Measurements from ENCODE around the gene STARD5.
"Not testable (repeated sequence)": the region's sequence is repeated elsewhere in the genome, so short reads cannot be mapped to it uniquely, and the experiment has no call there.

STARD5 gene

DNA sequence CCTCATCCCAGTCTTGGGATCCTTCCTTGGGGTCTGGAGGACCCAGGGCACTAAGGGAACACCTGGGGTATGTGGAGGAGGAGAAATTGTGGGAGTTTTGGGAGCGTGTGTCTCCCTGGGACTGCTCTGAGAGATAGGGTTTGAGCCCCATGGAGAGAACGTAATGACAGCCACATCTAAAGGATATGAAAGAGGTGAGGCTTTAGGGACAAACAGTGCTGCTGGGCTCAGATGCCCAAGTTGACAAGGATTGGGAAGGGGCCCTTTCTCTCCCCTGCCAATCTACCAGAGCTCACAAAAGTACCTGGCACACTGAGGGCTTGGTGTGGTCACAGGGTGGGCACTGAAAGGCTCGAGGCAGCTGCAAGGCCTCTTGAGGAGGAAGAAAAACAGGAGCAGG, 13.3 kb upstream of the STARD5 start:
- DNase-seq: no peak

DNA sequence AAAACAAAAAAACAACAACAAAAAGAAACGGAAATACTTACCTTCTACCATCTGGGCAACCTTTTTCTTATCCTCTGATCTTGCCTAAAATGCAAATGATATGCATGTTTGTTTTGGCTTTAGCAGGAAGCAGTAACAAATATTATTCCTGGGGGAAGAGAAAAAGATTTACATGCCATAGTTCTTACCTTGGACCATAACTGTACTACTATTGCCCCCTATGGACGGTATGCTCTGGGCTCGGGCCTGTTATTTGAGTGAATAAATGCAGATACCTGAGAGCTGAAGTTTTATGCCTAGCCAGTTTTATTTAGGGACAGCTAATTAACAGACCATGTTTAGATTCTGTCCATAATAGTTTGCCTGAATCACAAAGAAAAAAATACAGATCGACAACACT, 12.6 kb upstream of the STARD5 start:
- DNase-seq: peak; percentile 67 to 69

DNA sequence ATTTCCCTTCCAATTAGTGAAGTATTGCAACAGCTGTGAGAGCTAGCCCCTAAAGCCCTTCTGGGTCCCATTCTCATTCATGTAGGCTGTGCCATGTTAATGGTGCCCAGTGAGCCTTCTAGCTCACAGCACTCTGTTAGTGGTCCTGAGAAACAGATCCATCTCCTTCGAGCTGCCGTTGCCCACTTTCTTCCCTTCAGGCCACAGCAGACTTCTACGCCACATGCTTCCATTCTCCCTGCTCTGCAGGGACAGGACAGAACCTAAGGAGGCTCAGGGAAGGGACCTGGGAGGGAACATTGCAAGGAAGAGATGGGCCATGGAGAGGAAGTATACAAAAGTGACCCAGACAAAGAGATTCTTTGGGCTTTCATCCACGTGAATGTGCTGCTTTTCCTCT, 11.7 kb upstream of the STARD5 start:
- no peak for DNase-seq

DNA sequence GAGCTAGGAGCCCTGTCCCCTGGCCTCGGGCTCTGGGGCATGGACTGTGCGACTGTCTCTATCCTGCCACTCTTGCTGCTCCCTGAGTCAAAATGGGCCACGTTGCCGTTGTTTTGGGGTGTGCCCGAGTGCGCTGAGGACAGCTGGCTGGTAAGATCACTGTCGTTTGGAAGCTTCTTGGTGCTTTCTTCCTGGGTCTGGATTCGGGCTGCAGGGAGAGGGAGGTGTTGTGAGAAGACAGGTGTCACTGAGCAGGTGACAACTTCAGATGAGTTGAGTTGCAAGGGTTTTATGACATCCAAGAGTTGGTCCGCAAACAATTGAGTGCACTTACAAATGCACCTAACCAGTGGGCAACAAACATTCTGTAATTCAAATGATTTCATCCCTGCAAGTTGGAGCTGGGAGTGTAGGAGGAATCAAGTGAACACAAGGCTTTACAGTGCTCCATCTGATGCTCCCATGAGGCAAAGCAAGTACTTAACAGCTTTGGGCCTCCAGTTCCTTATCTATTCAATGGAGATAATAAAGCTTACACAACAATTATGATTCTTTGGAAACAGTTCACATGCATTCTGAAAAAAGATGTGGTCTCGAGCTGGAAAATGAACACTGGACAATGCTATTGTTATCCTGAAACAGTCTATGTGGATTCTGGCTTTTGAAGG, 11.0 kb upstream of the STARD5 start:
- no peak for DNase-seq

DNA sequence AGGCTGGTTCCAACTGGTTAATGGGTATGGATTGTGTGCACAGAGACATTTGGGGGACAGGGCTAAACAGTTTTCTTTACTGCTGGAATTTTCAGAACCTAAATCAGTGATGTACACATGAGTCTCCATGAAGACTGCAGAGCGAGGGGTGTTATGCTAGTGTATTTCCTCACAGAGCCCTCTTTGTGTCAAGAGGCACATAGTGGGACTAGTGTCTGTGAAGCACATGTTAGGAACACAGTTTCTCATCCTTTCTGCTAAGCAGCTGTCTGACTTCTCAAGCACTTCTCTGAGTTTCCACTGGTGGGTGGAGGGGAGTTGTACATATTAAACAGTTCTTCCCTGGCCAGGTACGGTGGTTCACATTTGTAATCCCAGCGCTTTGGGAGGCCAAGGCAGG, 9.4 kb upstream of the STARD5 start:
- DNase-seq: no peak

DNA sequence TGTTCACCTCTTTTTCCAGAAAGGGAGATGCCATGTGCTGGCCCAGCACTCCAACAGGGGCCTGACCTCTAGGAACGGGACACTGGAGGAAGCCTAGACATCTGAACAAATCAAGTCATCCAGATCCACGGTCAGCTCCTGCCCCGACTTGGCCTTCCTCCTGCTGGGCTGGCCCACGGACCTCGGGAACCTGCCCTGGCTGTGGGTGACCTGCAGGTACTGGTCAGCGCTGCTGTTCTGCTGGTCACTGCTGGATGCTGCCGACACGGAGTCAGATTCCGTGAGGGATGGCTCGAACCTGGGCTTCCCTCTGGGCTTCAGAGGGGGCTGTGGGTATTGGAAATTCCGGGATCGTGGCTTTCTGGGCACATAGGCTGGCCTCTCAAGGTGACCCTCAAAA, 8.4 kb upstream of the STARD5 start:
- DNase-seq: no peak

DNA sequence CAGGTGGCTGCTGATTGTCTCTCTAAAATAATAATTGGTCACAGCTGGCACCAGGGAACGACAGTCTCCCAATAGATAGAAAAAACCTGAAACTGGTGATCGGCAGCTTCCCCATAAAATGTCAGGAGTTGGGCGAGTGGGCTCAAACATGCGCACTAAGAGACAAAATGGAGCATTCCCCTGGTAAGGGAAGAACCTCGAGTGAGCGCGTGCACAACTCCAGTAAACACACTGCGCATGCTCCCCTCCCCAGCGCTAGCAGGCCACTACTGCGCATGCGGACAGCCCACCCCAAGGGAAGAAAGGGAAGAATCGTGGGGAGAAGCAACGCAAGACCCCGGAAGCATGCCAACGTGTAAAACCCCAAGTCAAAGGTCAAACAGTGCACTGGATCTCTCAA, 7.7 kb upstream of the STARD5 start:
- no peak for DNase-seq

DNA sequence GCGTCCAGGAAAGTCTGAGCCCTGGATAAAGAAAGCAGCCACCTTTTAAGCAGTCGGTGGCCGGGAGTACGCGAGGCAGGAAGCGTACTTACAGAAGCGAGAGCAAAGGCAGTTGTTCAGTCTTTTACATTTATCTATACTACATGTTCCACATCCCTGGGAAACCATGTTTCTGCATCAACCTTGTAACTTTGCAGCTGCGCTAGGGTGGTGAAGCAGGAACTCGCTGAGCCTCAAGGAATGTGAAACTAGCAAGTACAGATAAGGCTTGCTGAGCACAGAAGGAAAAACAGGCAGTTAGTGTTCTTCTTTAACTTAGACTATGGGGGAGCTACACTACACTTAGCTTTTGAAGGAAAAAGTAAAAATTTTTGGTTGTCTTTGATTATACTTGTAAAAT, 7.2 kb upstream of the STARD5 start:
- DNase-seq: not testable (repeated sequence)

DNA sequence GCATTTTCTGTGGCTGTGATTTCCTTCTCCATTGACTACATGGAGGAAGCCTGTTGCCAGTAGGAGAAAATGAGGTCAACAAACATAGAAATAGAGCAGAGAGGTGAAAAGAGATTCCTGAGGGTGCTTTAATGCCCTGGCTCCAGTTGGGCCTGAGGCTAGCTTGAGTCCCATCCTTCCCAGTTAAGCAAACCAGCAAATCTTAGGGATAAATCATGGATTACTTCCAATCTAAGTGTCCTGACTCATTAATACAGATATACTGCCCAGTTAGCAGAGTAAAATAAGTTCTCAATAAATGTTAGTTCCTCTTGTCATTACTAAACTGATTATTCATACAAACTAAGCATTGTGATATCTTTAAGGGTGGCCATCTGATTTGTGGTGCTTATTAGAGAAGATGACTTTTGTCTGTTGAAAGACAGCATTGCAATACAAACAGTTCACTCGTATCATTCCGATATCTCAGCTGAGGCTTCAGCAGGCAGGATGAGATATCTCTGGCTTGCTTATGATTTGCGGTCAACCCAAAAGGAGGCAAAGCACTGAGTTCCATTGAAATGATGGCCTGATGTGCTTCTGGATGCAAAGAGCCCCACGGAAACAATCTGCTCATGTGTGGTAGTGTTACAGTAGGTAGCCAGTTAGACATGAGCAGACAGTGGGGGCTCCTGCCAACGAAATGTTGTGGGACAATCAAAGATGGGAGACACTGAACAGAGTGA, 6.6 kb upstream of the STARD5 start:
- DNase-seq: no peak

DNA sequence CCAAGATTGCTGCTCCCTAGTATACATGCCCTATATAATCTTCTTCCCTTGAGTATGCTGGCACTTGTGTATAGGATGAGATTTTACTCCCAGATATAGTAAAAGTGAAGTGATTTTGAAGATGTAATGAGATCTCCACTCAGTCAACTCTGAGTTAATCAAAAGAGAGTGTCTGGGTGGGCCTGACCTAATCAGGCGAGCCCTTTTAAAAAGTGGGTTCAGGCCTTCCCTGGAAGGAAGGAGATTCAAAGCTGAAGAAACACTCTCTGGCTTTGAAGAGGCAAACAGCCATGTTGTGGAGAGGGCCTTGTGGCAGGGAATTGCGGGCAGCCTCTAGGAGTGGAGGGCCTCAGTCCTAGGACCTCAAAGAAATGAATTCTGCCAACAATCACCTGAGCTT, 5.5 kb upstream of the STARD5 start:
- no peak for DNase-seq

DNA sequence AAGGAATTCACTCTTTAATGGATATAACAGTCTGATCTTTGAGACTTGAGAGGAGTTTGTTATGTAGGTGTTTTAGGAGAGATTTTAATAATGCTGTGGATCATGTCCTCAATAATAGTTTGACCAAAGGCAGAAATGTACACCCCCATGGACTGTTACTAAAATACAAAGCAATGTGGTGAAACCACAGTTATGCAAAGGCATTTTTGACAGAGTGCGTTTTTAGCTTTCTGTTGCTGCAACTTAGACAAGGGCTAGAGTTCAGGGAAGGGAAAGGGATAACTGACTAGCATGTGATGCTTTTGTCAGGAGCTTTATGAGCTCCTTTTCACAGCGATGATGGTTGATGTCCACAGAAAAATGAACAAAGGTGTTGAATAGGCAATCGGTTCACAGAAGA, 3.6 kb upstream of the STARD5 start:
- DNase-seq: no peak

DNA sequence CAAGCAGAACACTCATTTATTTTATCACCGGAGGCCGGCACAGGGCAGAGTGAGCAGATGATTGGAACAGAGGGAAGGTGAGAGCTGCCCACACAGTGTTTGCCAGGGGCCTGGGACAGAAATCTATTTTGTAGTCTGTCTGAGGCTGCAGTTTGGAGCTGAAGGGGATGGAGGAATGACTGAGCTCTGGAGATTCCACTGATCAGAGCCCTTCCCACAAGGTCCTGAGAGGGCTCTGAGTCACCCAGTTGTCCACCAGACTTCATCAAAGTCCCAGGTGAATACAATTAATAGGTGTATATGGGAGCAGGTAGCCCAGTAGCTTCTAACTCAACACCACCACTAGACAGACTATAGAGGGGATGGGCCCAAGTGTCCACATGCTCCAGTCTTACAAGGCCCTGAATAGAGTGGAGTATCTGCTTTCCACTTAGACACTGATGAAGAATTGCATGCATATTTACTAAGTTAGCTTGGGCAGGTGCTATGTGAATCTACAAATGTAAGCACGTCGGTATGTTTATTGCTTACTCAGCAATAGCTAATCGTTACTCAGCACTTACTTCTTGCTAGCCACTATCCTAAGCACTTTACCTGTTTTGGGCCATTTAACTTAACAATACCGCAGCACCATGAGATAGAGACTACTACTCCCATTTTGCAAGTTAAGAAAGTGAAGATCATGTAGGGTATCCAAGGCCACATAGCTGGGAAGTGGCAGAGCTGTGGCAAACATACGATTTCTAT, 2.7 kb upstream of the STARD5 start:
- no peak for DNase-seq

DNA sequence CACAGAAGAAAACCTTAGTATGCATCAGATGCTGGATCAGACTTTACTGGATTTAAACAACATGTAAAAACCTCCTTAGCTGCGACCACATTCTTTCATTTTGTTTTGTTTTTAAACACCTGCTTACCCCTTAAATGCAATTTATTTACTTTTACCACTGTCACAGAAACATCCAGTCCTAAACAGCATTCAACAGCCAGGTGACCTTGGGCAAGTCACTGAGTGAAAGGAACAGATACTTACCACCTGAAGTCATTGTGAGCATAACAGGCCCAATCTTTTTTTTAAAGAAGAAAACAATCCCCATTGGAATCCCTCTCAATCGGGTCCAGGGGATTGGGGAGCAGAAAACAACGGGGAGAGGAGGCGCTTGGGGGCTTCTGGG, 390 bp downstream of the STARD5 start:
- DNase-seq: no peak

DNA sequence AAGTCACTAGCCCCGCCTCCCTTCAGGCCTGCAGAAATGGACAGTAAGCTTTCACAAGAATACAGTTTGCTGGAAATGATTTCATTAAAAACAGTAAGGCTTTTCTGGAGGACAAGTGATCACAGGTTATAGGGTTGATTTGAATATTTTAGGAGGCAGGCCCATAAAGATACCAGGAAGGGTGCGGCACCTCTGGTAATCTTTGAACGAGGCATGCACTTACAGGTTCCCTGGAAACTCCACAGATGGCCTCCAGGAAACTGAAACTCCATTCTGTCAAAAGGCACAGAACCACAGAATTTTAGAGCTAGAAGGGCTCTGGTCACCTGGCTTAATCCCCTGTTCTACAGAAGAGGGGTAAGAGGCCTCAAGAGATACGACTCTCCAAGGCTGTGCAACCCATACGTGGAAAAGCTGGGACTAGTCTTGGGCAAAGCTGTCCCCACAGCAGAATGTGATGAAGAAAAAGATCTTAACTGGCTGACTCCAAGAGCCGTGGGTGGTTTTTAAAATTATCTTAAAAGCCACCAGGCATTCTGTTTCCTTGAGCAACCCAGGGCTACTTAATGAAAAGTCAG, 1.2 kb downstream of the STARD5 start:
- DNase-seq: no peak

DNA sequence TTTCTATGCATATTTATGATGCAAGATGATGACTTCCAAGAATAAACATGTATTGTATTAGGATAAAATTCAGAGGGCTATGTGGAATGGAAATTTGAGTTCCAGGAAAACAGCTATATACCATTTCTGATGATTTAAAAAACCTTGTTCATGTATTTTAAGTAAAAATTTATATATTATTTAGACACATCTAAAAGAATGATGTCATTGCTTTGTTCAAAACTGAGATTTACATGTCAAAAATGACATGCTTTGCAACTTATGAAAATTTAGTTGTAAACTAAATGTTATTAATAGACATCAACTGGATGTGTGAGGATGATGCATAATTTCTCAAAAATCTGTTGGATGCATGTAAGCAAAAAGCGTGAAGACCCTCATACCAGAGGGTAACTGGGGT, 2.3 kb downstream of the STARD5 start:
- DNase-seq: no peak

DNA sequence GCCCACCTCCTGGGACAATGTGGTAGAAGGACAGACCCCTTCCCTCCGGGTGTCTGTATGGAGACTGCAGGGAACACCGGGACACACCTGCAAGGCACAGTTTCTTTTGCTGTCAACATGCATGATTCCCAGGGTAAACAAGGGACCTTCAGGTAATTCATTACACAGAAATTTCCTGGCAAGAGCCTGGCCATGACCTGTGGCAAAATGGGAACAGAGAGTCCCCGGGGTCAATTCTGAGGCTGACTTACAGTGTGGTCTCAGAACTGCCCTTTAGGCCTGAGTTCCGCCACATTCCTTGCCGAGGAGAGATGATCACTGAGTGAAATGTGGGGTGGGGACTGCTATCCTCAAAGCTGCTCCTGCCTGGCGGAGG, 6.3 kb downstream of the STARD5 start:
- DNase-seq: no peak

DNA sequence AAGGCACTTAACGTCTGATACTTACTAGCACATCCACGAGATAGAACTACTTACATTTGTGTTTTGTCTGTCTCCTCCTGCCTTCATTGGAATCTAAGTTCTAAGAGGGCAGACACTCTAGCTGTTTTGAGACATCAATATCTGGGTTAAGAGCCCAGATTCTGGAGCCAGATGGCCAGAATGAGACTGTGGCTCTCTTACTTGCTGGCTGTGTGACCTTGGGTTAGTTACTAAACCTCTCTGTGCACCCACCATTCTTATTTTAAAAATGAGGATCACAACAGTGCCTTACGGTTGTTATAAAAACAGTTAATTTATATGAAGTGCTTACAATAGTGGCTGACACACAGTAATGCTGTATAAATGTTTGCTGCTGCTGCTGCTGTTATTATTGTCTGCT, 7.7 kb downstream of the STARD5 start:
- DNase-seq: no peak

DNA sequence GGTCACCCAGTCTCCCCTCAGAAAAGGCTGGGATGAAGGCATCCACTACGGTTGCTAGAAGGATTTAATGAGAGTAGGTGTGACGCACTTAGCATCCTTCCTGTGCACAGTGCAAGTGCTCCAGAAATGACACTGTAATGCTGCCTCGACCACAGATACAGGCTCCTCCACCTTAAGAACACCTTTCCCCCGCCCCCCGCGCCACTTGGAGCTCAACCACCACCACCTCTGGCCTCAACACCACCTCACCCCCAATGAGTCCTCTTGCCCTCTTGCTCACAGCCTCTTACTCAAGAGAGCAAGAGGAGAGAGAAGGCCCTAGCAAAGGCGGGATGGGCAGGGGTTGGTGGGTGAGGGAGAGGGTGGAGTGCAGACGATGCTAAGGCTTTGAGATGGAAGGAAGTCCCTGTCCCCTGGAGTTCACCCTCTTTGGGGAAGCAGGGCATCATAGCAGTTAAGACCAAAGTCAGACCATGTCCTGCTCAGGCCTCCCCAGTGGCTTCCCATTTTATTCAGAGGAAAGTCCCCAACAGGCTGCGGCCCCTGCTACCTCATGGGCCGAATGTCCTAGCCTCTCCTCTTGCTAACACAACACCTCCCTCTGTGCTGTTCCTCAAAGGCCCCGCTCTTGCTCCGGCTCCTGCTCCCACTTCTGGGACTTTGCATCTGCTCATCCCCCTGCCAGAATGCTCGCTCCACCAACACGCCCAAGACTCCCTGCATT, 8.3 kb downstream of the STARD5 start:
- DNase-seq: no peak

DNA sequence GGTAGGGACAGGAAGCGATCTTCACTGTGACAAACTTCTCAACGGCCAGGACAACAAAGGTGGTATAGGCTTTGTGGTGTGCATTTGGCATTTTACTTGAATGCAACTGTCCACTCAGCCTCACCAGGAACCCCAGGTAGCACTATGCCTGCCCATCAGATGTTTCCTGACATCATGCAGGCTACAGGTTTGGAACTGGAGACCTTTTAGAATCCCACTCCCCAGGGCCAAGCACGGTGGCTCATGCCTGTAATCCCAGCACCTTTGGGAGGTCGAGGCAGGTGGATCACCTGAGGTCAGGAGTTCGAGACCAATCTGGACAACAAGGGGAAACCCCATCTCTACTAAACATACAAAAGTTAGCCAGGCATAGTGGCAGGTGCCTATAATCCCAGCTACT, 9.6 kb downstream of the STARD5 start:
- no peak for DNase-seq

DNA sequence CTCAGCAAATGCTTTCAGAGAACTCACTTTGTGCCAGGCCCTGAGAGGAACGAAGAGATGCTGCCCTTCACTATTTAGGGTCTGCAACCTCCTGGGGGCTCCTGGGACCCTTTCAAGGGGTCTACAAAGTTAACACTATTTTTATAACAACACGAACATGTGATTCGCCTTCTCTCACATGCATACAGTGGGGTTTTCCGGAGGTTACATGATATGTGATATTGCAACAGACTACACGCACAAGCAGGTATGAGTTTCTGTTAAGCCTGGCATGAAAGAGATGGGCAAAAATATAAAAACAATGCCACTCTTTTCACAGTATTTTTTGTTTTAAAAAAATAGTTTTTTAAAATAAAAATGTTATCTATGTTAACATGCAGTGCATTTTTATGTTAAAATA, 10.3 kb downstream of the STARD5 start:
- no peak for DNase-seq

DNA sequence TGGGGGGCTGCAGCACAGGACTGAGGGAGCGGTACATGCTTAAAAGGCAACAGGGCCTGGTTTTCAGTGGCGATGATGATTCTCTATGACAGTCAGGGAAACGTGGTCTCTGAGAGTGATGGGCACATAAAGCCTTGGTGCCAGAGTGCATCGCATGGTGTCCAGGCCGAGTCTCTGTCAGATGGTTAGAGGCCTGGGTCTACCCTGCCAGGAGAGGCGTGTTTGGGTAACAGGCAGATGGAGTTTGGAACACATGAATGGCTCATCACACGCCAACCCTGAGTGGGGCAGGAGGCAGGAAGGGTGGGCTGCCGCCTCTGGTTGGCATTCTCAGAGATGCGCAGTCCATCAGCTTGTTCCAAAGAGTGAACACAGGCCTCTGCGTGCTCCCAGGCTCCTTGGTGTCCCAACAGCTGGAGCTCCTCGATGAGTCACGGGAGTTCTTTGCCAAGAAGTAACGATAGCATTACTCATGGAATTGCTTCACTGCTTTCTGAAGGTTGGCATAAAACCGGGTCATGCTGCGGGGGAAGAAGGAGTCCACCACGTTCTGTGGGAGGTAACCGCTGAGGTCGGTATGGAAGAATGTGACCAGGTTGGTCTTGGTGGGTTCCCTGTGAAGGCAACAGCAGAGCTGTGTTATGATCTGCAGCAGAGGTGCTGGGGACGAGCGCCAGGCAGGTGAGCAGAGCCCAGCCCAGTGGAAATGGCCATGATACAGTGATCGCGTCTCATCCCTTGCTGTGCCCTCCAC, 11.0 kb downstream of the STARD5 start:
- no peak for DNase-seq

DNA sequence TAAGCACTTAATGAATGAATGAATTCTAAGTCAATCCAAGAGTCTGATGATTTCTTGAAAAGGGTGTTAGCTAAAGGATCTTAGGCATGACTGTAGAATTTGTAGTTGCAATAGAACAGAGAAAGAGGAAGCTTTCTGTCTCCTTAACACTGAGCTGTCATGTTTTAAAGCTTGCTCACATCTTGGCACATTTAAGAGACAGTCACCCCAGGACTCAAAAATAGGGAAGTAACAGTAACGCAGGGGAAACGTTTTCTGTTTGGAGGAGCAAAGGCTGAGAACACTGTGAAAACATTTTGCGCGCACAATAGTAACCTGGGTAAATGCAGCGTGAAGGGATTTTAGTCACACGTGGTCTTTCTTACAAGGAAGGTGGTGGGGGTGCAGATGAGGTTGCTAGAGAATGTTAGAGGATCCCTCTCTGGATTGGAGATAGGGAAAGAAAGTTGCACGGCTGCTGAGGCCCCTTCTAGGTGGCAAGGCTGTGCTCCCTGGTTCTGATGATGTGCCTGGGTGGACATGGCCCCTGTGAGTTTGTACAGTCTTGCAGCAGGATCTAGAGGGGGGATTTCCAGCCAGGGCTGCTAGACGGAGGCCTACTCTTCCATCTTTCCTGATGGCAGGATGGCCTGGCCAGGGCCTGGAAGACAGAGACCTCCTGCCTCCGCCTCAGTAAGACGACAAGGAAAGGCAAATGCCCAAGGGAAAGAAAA, 12.0 kb downstream of the STARD5 start:
- DNase-seq: no peak
